Mucosa of descending colon (tissue), 3 donors: ENCODE data around the gene CD99. TPM values are rescaled to one million over a fixed set of nuclear protein-coding genes. Genes with fewer than 3 reads are reported as not detected.

Experiments
- ATAC-seq: fragments of 200-7000 bp; cut with Tn5 transposase; one replicate; pipeline ENCODE4 v1.9.1; 2020; ENCODE audit warnings: mild to moderate bottlenecking, moderate library complexity
- DNase-seq, 3 donors: peaks; one replicate each; pipeline ENCODE4 v3.0.0-alpha.2; 2020
- H3K36me3 ChIP-seq: fragments of 200-600 bp; one replicate; pipeline ENCODE4 v1.8.0; 2021; ENCODE audit warnings: low read depth, mild to moderate bottlenecking
- H3K4me1 ChIP-seq: fragments of 200-600 bp; one replicate; pipeline ENCODE4 v1.8.0; 2021; ENCODE audit warnings: low read depth, mild to moderate bottlenecking
- H3K4me3 ChIP-seq: fragments of 200-600 bp; one replicate; pipeline ENCODE4 v1.8.0; 2021; ENCODE audit warnings: mild to moderate bottlenecking
- H3K9me3 ChIP-seq: fragments of 200-600 bp; one replicate; pipeline ENCODE4 v1.8.0; 2021; ENCODE audit warnings: mild to moderate bottlenecking
- CTCF ChIP-seq: fragments of 200-600 bp; IDR thresholded peaks from one replicate; pipeline ENCODE4 v1.8.0; 2022; ENCODE audit warnings: antibody characterized with exemption, mild to moderate bottlenecking
- intact Hi-C, 2 donors: fragments of 100-400 bp; cut with DNase I in 1 of 2; cut with micrococcal nuclease in 1 of 2; formaldehyde crosslinking; loops; one replicate each; pipeline versions ENCODE4 v1.11.0 to v1.11.1; 2022; cut with DNase I, micrococcal nuclease
- total RNA-seq, 3 donors: library from RNA; stranded (reverse); fragmentation: NEBNext Ultra II Directional in 2 of 3; extraction: Animal tissue kit (Norgen Biotek cat#: 25700) in 2 of 3; gene quantifications; one replicate each; pipeline versions ENCODE4 v1.2.1 to v1.2.4, GENCODE V29; 2021 to 2023
- donor health status: DM: no; HTN: no; CAD: no; lungs with moderate emphysema.
- donor health status: DM: no; HTN: no; CAD: no.
- donor health status: DM: no; HTN: yes; CAD: no.

The CD99 gene
- total RNA-seq, 3 donors from 2014 or later: 147 to 326 (median 171) TPM

- ATAC-seq: peak; percentile 89
- Histone ChIP-seq H3K36me3 (no peaks in the 10 kb centered on the region), H3K9me3 (no peaks in the 10 kb centered on the region), H3K4me1 (peaks cover 41% of the 10 kb centered on the region), H3K4me3 (no peak overlapping the region)
- peak; percentile 37 for TF ChIP-seq CTCF
- intact Hi-C loops: no loop called here
- peak in 2 of 3 donors; percentile 63 to 72 for DNase-seq
These were observed 12.9 kb downstream of the CD99 start for GRCh38 chrX:2703991-2704369.

GRCh38 chrX:2705046-2705832 lies 14.1 kb downstream of the CD99 start:
- no peak for ATAC-seq
- Histone ChIP-seq H3K4me1 (peaks cover 51% of the 10 kb centered on the region), H3K36me3 (no peaks in the 10 kb centered on the region), H3K9me3 (no peaks in the 10 kb centered on the region), H3K4me3 (no peak overlapping the region)
- DNase-seq: peak in 1 of 3 donors; percentile 9
- no peak for TF ChIP-seq CTCF
- intact Hi-C loops: no loop called here

- H3K4me1 ChIP-seq: peaks cover 53% of the 10 kb centered on the region
- peaks cover 3% of the 10 kb centered on the region for H3K36me3 ChIP-seq
- DNase-seq: peak; percentile 51 to 67 (median 56)
- TF ChIP-seq CTCF: no peak
- ATAC-seq: peak; percentile 55
- intact Hi-C loops: no loop called here
- H3K9me3 ChIP-seq: no peaks in the 10 kb centered on the region
- no peak overlapping the region for H3K4me3 ChIP-seq
These were observed 16.3 kb downstream of the CD99 start for GRCh38 chrX:2707334-2707760.

GRCh38 chrX:2708021-2708420 lies 16.9 kb downstream of the CD99 start:
- H3K9me3 ChIP-seq: no peaks in the 10 kb centered on the region
- intact Hi-C loops: no loop called here
- no peak for TF ChIP-seq CTCF
- ATAC-seq (no peak), DNase-seq (no peak)
- H3K4me1 ChIP-seq: peaks cover 50% of the 10 kb centered on the region
- peaks cover 7% of the 10 kb centered on the region for H3K36me3 ChIP-seq
- H3K4me3 ChIP-seq: no peak overlapping the region

- peaks cover 7% of the 10 kb centered on the region for H3K36me3 ChIP-seq
- H3K9me3 ChIP-seq: no peaks in the 10 kb centered on the region
- DNase-seq (no peak), ATAC-seq (no peak)
- H3K4me1 ChIP-seq: peaks cover 45% of the 10 kb centered on the region
- TF ChIP-seq CTCF: no peak
- intact Hi-C loops: no loop called here
- no peak overlapping the region for H3K4me3 ChIP-seq
These were observed 17.6 kb downstream of the CD99 start for GRCh38 chrX:2708592-2709188.
